Esophagus muscularis mucosa (tissue), 4 donors: ENCODE results near the gene AFAP1L2. TPM values are rescaled to one million over a fixed set of nuclear protein-coding genes. Genes with fewer than 3 reads are reported as not detected.
A peak's percentile ranks its signal among the peaks of the same experiment; 100 is the strongest.

Experiments used
- DNase-seq: peaks from one replicate; pipeline ENCODE4 v3.0.0-alpha.2; 2017; ENCODE audit errors: extremely low spot score
- H3K27ac ChIP-seq, 4 donors: fragments of 200-600 bp; sonication (generic); replicated peaks in 1 of 4; 1 replicate in 3 of 4; 2 replicates in 1 of 4; pipeline ENCODE4 v1.5.1; 2016 to 2019; ENCODE audit warnings: mild to moderate bottlenecking in 1 of 4
- H3K27me3 ChIP-seq, 4 donors: fragments of 200-600 bp; sonication (generic); one replicate each; pipeline versions ENCODE4 v1.5.1 to v1.6.0; 2016 to 2019
- H3K36me3 ChIP-seq, 4 donors: fragments of 200-600 bp; sonication (generic); one replicate each; pipeline ENCODE4 v1.5.1; 2016 to 2019
- H3K4me1 ChIP-seq, 4 donors: fragments of 200-600 bp; sonication (generic); one replicate each; pipeline ENCODE4 v1.5.1; 2016 to 2019
- H3K4me3 ChIP-seq, 4 donors: fragments of 200-600 bp; sonication (generic); 1 replicate in 2 of 4; 2 replicates in 2 of 4; pipeline ENCODE4 v1.5.1; 2016 to 2019; ENCODE audit warnings: mild to moderate bottlenecking in 4 of 4, moderate library complexity in 1 of 4
- H3K9me3 ChIP-seq, 4 donors: fragments of 200-600 bp; sonication (generic); 1 replicate in 3 of 4; 2 replicates in 1 of 4; pipeline ENCODE4 v1.5.1; 2016 to 2019
- EP300 ChIP-seq: sonication (generic); formaldehyde crosslinking; IDR thresholded peaks from one replicate; pipeline ENCODE4 v1.6.1; 2017; ENCODE audit warnings: antibody characterized with exemption
- POLR2A ChIP-seq: fragments of 450-650 bp; IDR thresholded peaks from one replicate; pipeline ENCODE4 v1.6.1; 2017; ENCODE audit warnings: antibody characterized with exemption, moderate library complexity, mild to moderate bottlenecking, low read depth
- POLR2AphosphoS5 ChIP-seq, 2 donors: sonication (generic); formaldehyde crosslinking; IDR thresholded peaks; one replicate each; pipeline ENCODE4 v1.6.1; 2017; ENCODE audit warnings: antibody characterized with exemption in 2 of 2
- WGBS: methylation state at CpG from one replicate; pipeline ENCODE4 v1.1.5; 2018; 5-methylcytosine and 5-hydroxymethylcytosine counted together
- intact Hi-C: fragments of 100-400 bp; cut with DNase I; formaldehyde crosslinking; loops from one replicate; pipeline ENCODE4 v1.15.1; 2023
- total RNA-seq, 4 donors: library from RNA; depleted of rRNA; stranded (reverse); fragments of >200 nt; gene quantifications; one replicate each; pipeline versions ENCODE4 v1.1.0 to v1.2.1, GENCODE V29; 2016
- TF ChIP-seq, protein P1 (sequence below), 3 experiments: fragments of 200-600 bp in 2 of 3; fragments of 450-650 bp in 1 of 3; sonication (generic) in 2 of 3; IDR thresholded peaks; one replicate each; pipeline ENCODE4 v1.5.1; 2017 to 2019; ENCODE audit warnings: antibody characterized with exemption in 3 of 3, mild to moderate bottlenecking in 2 of 3, moderate library complexity in 1 of 3

AFAP1L2 gene
- total RNA-seq, 4 donors from 2014 or later = 18.5 to 23.2 (median 19.9) TPM

DNA sequence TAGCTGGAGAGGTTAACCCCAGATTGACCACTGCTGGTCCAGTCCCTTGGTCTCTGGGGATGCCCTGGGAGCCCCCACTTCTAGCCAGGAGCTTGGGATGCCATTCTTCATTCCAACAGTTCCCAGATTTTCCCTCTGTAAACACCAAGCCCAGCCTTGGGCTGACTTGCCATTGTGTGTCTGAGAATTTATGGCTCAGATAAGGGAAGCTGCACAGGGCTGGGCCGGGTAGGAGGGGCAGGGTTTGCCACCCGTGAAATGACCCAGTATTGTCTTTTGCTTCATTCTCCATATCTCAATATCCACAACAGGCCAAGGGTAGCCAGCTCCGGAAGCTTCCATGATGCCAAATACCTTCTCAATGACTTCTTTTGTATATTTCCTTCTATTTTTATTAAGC, 32.1 kb downstream of the AFAP1L2 start:
- intact Hi-C loops = no loop called here
- H3K4me1 ChIP-seq = peaks cover 5 to 70% (median 44%) of the 10 kb centered on the region in 4 donors
- H3K27me3 ChIP-seq = no peaks in the 10 kb centered on the region
- no peaks in the 10 kb centered on the region for H3K9me3 ChIP-seq
- H3K4me3 ChIP-seq = no peak overlapping the region
- TF ChIP-seq, protein P1, sequence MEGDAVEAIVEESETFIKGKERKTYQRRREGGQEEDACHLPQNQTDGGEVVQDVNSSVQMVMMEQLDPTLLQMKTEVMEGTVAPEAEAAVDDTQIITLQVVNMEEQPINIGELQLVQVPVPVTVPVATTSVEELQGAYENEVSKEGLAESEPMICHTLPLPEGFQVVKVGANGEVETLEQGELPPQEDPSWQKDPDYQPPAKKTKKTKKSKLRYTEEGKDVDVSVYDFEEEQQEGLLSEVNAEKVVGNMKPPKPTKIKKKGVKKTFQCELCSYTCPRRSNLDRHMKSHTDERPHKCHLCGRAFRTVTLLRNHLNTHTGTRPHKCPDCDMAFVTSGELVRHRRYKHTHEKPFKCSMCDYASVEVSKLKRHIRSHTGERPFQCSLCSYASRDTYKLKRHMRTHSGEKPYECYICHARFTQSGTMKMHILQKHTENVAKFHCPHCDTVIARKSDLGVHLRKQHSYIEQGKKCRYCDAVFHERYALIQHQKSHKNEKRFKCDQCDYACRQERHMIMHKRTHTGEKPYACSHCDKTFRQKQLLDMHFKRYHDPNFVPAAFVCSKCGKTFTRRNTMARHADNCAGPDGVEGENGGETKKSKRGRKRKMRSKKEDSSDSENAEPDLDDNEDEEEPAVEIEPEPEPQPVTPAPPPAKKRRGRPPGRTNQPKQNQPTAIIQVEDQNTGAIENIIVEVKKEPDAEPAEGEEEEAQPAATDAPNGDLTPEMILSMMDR (IDR thresholded peaks at IDR 0.05) = no peak
- TF ChIP-seq POLR2AphosphoS5 (IDR thresholded peaks at IDR 0.05) (no peak), EP300 (no peak), POLR2A (no peak)
- H3K36me3 ChIP-seq = no peaks in the 10 kb centered on the region
- 49% methylated on average over 3 of the region's 3 CpGs for WGBS
- H3K27ac ChIP-seq = no peak overlapping the region
- no peak for DNase-seq

DNA sequence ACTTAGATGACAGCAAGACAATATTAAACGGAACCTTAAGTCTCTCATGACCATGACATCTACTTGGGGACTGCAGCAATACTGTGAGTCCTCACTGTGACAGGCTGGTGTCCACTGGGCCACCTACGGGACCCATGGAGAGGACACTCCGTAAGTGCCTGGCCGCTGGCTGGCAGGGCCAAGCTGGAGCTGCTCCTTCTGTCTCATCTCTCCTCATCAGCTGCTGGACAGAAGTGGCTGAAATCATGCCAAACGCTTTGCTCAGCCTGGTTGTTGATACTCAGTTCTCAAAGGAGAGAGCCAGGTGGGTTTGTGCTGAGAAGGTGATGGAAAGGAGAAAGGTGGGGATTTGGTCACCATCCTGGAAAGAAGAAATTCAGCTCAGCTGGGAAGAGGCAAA, 33.3 kb downstream of the AFAP1L2 start:
- 76% methylated on average over 2 of the region's 5 CpGs for WGBS
- intact Hi-C loops = no loop called here
- H3K4me3 ChIP-seq = no peak overlapping the region
- no peaks in the 10 kb centered on the region for H3K9me3 ChIP-seq
- no peak overlapping the region for H3K27ac ChIP-seq
- H3K36me3 ChIP-seq = no peaks in the 10 kb centered on the region
- no peaks in the 10 kb centered on the region for H3K27me3 ChIP-seq
- DNase-seq = no peak
- peaks cover 5 to 80% (median 53%) of the 10 kb centered on the region in 4 donors for H3K4me1 ChIP-seq
- TF ChIP-seq POLR2A (no peak), POLR2AphosphoS5 (IDR thresholded peaks at IDR 0.05) (no peak), EP300 (no peak)
- TF ChIP-seq, protein P1 (IDR thresholded peaks at IDR 0.05) = no peak

DNA sequence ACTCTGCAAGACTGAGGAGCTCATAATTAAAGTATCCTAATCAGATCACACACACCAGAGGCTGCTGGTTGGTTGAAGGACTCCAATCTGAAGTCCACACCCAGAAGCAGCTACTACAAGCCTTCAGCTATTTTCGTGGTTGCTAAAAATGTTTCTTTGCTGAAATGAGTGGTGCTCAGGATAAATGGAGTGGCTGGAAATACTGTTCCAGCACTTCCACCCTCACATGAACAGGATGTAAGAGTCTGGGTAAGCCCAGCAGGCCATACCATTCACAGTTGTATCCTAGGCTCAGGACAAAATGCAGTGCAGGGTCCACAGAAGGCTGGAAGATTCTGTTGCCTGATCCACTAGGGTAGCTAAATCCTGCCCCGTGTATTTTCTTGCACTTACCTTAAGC, 34.1 kb downstream of the AFAP1L2 start:
- no peak for DNase-seq
- no peaks in the 10 kb centered on the region for H3K27me3 ChIP-seq
- intact Hi-C loops = no loop called here
- TF ChIP-seq, protein P1 (IDR thresholded peaks at IDR 0.05) = no peak
- TF ChIP-seq POLR2A = no peak
- TF ChIP-seq EP300 = no peak
- no peak for TF ChIP-seq POLR2AphosphoS5 (IDR thresholded peaks at IDR 0.05)
- no peak overlapping the region for H3K4me3 ChIP-seq
- no peaks in the 10 kb centered on the region for H3K9me3 ChIP-seq
- no peak overlapping the region for H3K27ac ChIP-seq
- peaks cover 5 to 73% (median 51%) of the 10 kb centered on the region in 4 donors for H3K4me1 ChIP-seq
- WGBS = 52% methylated on average over 2 of the region's 2 CpGs
- H3K36me3 ChIP-seq = no peaks in the 10 kb centered on the region

DNA sequence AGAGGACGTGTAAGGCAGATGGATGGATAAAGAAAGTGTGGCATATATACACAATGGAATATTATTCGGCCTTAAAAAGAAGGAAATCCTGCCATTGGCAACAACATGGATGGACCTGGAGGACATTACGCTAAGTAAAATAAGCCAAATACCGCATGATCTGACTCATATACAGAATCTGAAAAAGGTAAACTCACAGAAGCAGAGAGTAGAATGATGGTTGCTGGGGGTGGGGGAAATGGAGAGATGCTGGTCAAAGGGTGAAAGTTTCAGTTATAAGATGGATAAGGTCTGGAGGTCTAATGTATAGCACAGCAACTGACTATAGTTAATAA, 36.3 kb downstream of the AFAP1L2 start:
- H3K4me1 ChIP-seq = peaks cover 2 to 51% (median 30%) of the 10 kb centered on the region in 4 donors
- no peak overlapping the region for H3K4me3 ChIP-seq
- DNase-seq = no peak
- H3K36me3 ChIP-seq = no peaks in the 10 kb centered on the region
- TF ChIP-seq POLR2AphosphoS5 (IDR thresholded peaks at IDR 0.05) (no peak), EP300 (no peak), POLR2A (no peak)
- TF ChIP-seq, protein P1 (IDR thresholded peaks at IDR 0.05) = no peak
- intact Hi-C loops = no loop called here
- peak overlapping the region in 1 of 4 donors; percentile 77 for H3K27ac ChIP-seq
- H3K27me3 ChIP-seq = no peaks in the 10 kb centered on the region
- WGBS = 80% methylated on average over 4 of the region's 4 CpGs
- no peaks in the 10 kb centered on the region for H3K9me3 ChIP-seq

DNA sequence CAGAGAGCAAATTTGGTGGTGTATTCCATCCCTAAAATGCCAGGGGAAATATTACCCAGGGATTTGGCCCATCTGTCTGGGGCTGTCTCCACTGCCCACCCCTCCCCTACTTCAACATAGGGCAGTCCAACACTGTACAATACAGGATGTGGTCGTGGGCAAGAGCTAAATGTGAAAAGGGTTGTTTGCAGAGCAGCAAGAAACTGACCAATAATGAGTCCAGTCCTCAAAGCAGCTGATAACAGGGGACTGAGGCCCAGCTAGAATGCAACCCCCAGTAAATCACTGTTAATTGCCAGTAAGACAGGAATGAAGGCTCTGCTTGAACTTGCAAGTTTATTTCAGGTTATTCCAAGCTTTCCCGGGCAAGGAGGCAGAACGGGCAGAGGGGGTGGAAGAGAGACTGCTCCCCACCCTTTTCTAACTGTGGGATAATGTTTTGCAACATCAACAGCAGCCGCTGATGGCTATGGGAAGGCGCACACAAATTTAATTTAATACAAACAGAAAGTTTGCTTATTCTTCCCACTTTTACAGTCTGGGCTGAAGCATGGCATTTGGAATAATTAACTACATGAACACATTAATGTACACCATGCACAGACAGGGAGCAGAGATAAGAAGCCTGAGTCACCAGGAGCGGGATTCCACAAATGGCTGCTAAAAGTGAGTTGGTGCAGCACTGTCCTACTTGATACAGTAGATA, 36.8 kb downstream of the AFAP1L2 start:
- Histone ChIP-seq H3K4me3 (no peak overlapping the region), H3K4me1 (peaks cover 2 to 48% (median 29%) of the 10 kb centered on the region in 4 donors), H3K27me3 (no peaks in the 10 kb centered on the region), H3K27ac (peak overlapping the region; percentile 55 to 77 (median 63)), H3K36me3 (no peaks in the 10 kb centered on the region), H3K9me3 (no peaks in the 10 kb centered on the region)
- TF ChIP-seq EP300 = no peak
- TF ChIP-seq, protein P1 (IDR thresholded peaks at IDR 0.05) = no peak
- TF ChIP-seq POLR2AphosphoS5 (IDR thresholded peaks at IDR 0.05) = no peak
- no peak for TF ChIP-seq POLR2A
- 49% methylated on average over 6 of the region's 6 CpGs for WGBS
- intact Hi-C loops = no loop called here
- DNase-seq = no peak
